Measurements from ENCODE around the gene TULP1. TPM values are rescaled to one million over a fixed set of nuclear protein-coding genes. Genes with fewer than 3 reads are reported as not detected.
"Not testable (repeated sequence)": the region's sequence is repeated elsewhere in the genome, so short reads cannot be mapped to it uniquely, and the experiment has no call there.

Gene TULP1
- total RNA-seq, 1 donor from 2014 or later, result not detected

- H3K27me3 Mint-ChIP-seq (ENCODE audit: insufficient read depth); H3K27ac Mint-ChIP-seq; H3K4me3 Mint-ChIP-seq; H3K36me3 Mint-ChIP-seq (ENCODE audit: low read depth); H3K9me3 Mint-ChIP-seq; DNase-seq (ENCODE audit: low spot score); intact Hi-C loops (cut with micrococcal nuclease): not testable (repeated sequence)
- peaks cover 15% of the 10 kb centered on the region for H3K4me1 Mint-ChIP-seq (ENCODE audit: low read depth)
Observed at GRCh38 chr6:35517978-35518377, 5.3 kb upstream of the TULP1 start.

- intact Hi-C loops (cut with micrococcal nuclease), result no loop called here
- DNase-seq (ENCODE audit: low spot score), result no peak
- no peak overlapping the region for H3K4me3 Mint-ChIP-seq
- no peaks in the 10 kb centered on the region for H3K9me3 Mint-ChIP-seq
- peaks cover 4% of the 10 kb centered on the region for H3K4me1 Mint-ChIP-seq (ENCODE audit: low read depth)
- no peak overlapping the region for H3K27ac Mint-ChIP-seq
- H3K36me3 Mint-ChIP-seq (ENCODE audit: low read depth), result no peaks in the 10 kb centered on the region
- peaks cover 14% of the 10 kb centered on the region for H3K27me3 Mint-ChIP-seq (ENCODE audit: insufficient read depth)
Observed at GRCh38 chr6:35516712-35517111, 4.0 kb upstream of the TULP1 start.

- H3K27me3 Mint-ChIP-seq (ENCODE audit: insufficient read depth), result peaks cover 16% of the 10 kb centered on the region
- DNase-seq (ENCODE audit: low spot score); H3K36me3 Mint-ChIP-seq (ENCODE audit: low read depth); intact Hi-C loops (cut with micrococcal nuclease); H3K4me3 Mint-ChIP-seq; H3K9me3 Mint-ChIP-seq; H3K4me1 Mint-ChIP-seq (ENCODE audit: low read depth); H3K27ac Mint-ChIP-seq: not testable (repeated sequence)
Observed at GRCh38 chr6:35515939-35516338, 3.2 kb upstream of the TULP1 start.

GRCh38 chr6:35514587-35514986 lies 1.9 kb upstream of the TULP1 start:
- no peaks in the 10 kb centered on the region for H3K9me3 Mint-ChIP-seq
- no peak for DNase-seq (ENCODE audit: low spot score)
- H3K27ac Mint-ChIP-seq, result no peak overlapping the region
- intact Hi-C loops (cut with micrococcal nuclease), result no loop called here
- H3K27me3 Mint-ChIP-seq (ENCODE audit: insufficient read depth), result peaks cover 22% of the 10 kb centered on the region
- no peak overlapping the region for H3K4me3 Mint-ChIP-seq
- no peaks in the 10 kb centered on the region for H3K36me3 Mint-ChIP-seq (ENCODE audit: low read depth)
- no peaks in the 10 kb centered on the region for H3K4me1 Mint-ChIP-seq (ENCODE audit: low read depth)

- Mint-ChIP-seq H3K27me3 (ENCODE audit: insufficient read depth) (peaks cover 41% of the 10 kb centered on the region), H3K36me3 (ENCODE audit: low read depth) (no peaks in the 10 kb centered on the region), H3K4me1 (ENCODE audit: low read depth) (no peaks in the 10 kb centered on the region), H3K27ac (no peak overlapping the region), H3K4me3 (no peak overlapping the region), H3K9me3 (no peaks in the 10 kb centered on the region)
- intact Hi-C loops (cut with micrococcal nuclease), result no loop called here
- no peak for DNase-seq (ENCODE audit: low spot score)
Observed at GRCh38 chr6:35512006-35512405, 690 bp downstream of the TULP1 start.

- Mint-ChIP-seq H3K27ac (no peak overlapping the region), H3K27me3 (ENCODE audit: insufficient read depth) (peaks cover 46% of the 10 kb centered on the region), H3K9me3 (no peaks in the 10 kb centered on the region), H3K4me1 (ENCODE audit: low read depth) (no peaks in the 10 kb centered on the region), H3K36me3 (ENCODE audit: low read depth) (no peaks in the 10 kb centered on the region), H3K4me3 (no peak overlapping the region)
- no peak for DNase-seq (ENCODE audit: low spot score)
- intact Hi-C loops (cut with micrococcal nuclease), result no loop called here
Observed at GRCh38 chr6:35511562-35511941, 1.1 kb downstream of the TULP1 start.

- no peak for DNase-seq (ENCODE audit: low spot score)
- H3K9me3 Mint-ChIP-seq, result no peaks in the 10 kb centered on the region
- no peaks in the 10 kb centered on the region for H3K36me3 Mint-ChIP-seq (ENCODE audit: low read depth)
- intact Hi-C loops (cut with micrococcal nuclease), result no loop called here
- no peaks in the 10 kb centered on the region for H3K4me1 Mint-ChIP-seq (ENCODE audit: low read depth)
- no peak overlapping the region for H3K27ac Mint-ChIP-seq
- H3K27me3 Mint-ChIP-seq (ENCODE audit: insufficient read depth), result peaks cover 48% of the 10 kb centered on the region
- no peak overlapping the region for H3K4me3 Mint-ChIP-seq
Observed at GRCh38 chr6:35510916-35511561, 1.7 kb downstream of the TULP1 start.

- H3K27ac Mint-ChIP-seq, result no peak overlapping the region
- no peaks in the 10 kb centered on the region for H3K4me1 Mint-ChIP-seq (ENCODE audit: low read depth)
- H3K36me3 Mint-ChIP-seq (ENCODE audit: low read depth), result no peaks in the 10 kb centered on the region
- no peak overlapping the region for H3K4me3 Mint-ChIP-seq
- H3K27me3 Mint-ChIP-seq (ENCODE audit: insufficient read depth), result peaks cover 48% of the 10 kb centered on the region
- no peak for DNase-seq (ENCODE audit: low spot score)
- no peaks in the 10 kb centered on the region for H3K9me3 Mint-ChIP-seq
- intact Hi-C loops (cut with micrococcal nuclease), result no loop called here
Observed at GRCh38 chr6:35508542-35508941, 4.2 kb downstream of the TULP1 start.

- Mint-ChIP-seq H3K27me3 (ENCODE audit: insufficient read depth) (peaks cover 52% of the 10 kb centered on the region), H3K36me3 (ENCODE audit: low read depth) (no peaks in the 10 kb centered on the region), H3K9me3 (no peaks in the 10 kb centered on the region), H3K27ac (no peak overlapping the region), H3K4me3 (no peak overlapping the region), H3K4me1 (ENCODE audit: low read depth) (no peaks in the 10 kb centered on the region)
- DNase-seq (ENCODE audit: low spot score), result no peak
- intact Hi-C loops (cut with micrococcal nuclease), result no loop called here
Observed at GRCh38 chr6:35508027-35508426, 4.7 kb downstream of the TULP1 start.

- intact Hi-C loops (cut with micrococcal nuclease), result no loop called here
- no peaks in the 10 kb centered on the region for H3K4me1 Mint-ChIP-seq (ENCODE audit: low read depth)
- H3K9me3 Mint-ChIP-seq, result no peaks in the 10 kb centered on the region
- H3K27me3 Mint-ChIP-seq (ENCODE audit: insufficient read depth), result peaks cover 51% of the 10 kb centered on the region
- H3K27ac Mint-ChIP-seq, result no peak overlapping the region
- H3K36me3 Mint-ChIP-seq (ENCODE audit: low read depth), result no peaks in the 10 kb centered on the region
- no peak overlapping the region for H3K4me3 Mint-ChIP-seq
- DNase-seq (ENCODE audit: low spot score), result no peak
Observed at GRCh38 chr6:35507221-35507620, 5.5 kb downstream of the TULP1 start.

- Mint-ChIP-seq H3K4me1 (ENCODE audit: low read depth) (no peaks in the 10 kb centered on the region), H3K4me3 (no peak overlapping the region), H3K9me3 (no peaks in the 10 kb centered on the region), H3K27me3 (ENCODE audit: insufficient read depth) (peaks cover 51% of the 10 kb centered on the region), H3K27ac (no peak overlapping the region), H3K36me3 (ENCODE audit: low read depth) (no peaks in the 10 kb centered on the region)
- no peak for DNase-seq (ENCODE audit: low spot score)
- intact Hi-C loops (cut with micrococcal nuclease), result no loop called here
Observed at GRCh38 chr6:35506536-35506935, 6.2 kb downstream of the TULP1 start.

GRCh38 chr6:35505999-35506412 lies 6.7 kb downstream of the TULP1 start:
- Mint-ChIP-seq H3K9me3 (no peaks in the 10 kb centered on the region), H3K4me1 (ENCODE audit: low read depth) (no peaks in the 10 kb centered on the region), H3K36me3 (ENCODE audit: low read depth) (no peaks in the 10 kb centered on the region), H3K27me3 (ENCODE audit: insufficient read depth) (peaks cover 48% of the 10 kb centered on the region), H3K4me3 (no peak overlapping the region), H3K27ac (no peak overlapping the region)
- intact Hi-C loops (cut with micrococcal nuclease), result no loop called here
- no peak for DNase-seq (ENCODE audit: low spot score)

- Mint-ChIP-seq H3K4me1 (ENCODE audit: low read depth) (no peaks in the 10 kb centered on the region), H3K36me3 (ENCODE audit: low read depth) (no peaks in the 10 kb centered on the region), H3K27me3 (ENCODE audit: insufficient read depth) (peaks cover 48% of the 10 kb centered on the region), H3K4me3 (no peak overlapping the region), H3K27ac (no peak overlapping the region), H3K9me3 (no peaks in the 10 kb centered on the region)
- intact Hi-C loops (cut with micrococcal nuclease), result no loop called here
- no peak for DNase-seq (ENCODE audit: low spot score)
Observed at GRCh38 chr6:35503534-35503933, 9.2 kb downstream of the TULP1 start.

- Mint-ChIP-seq H3K4me3 (no peak overlapping the region), H3K27ac (no peak overlapping the region), H3K9me3 (no peaks in the 10 kb centered on the region), H3K27me3 (ENCODE audit: insufficient read depth) (peaks cover 36% of the 10 kb centered on the region), H3K36me3 (ENCODE audit: low read depth) (no peaks in the 10 kb centered on the region), H3K4me1 (ENCODE audit: low read depth) (no peaks in the 10 kb centered on the region)
- intact Hi-C loops (cut with micrococcal nuclease), result no loop called here
- no peak for DNase-seq (ENCODE audit: low spot score)
Observed at GRCh38 chr6:35501784-35502183, 10.9 kb downstream of the TULP1 start.

All from activated T-helper 1 cell treated with anti-CD3 and anti-CD28 coated beads, Interleukin-12 subunit alpha, Interleukin-12 subunit beta, Interleukin-2, Interleukin-4 antibody, amounts not matched to agents 30 ng/mL and 10 ng/mL and 1 ng/mL, durations not matched to agents 14 hours and 24 hours and 36 hours (primary cell).